ENCODE data around the gene ATAD2B. TPM values are rescaled to one million over a fixed set of nuclear protein-coding genes. Genes with fewer than 3 reads are reported as not detected.
A peak's percentile ranks its signal among the peaks of the same experiment; 100 is the strongest.

Gene ATAD2B
- total RNA-seq, 1 donor from 2014 or later, result 5.2 TPM

DNA sequence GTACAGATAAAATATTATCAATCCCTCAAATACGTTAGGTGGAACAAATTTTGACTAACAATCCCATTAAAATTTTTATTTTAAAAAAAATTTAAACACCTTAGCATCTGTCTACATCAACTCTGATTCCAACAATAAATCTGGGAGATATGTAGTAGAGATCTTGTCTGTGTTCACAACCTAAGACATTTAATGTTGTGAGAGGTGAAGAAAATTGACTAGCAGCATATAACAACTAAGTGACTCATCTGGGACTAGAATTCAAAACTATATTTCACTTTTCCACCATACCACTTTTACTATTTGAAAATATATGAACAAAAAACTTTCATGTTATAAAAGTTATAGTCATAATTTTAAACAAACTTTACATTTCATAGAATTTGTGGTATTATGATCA lies 97.9 kb downstream of the ATAD2B start:
- no peak for DNase-seq (ENCODE audit: low read depth)
- TF ChIP-seq, protein P1, sequence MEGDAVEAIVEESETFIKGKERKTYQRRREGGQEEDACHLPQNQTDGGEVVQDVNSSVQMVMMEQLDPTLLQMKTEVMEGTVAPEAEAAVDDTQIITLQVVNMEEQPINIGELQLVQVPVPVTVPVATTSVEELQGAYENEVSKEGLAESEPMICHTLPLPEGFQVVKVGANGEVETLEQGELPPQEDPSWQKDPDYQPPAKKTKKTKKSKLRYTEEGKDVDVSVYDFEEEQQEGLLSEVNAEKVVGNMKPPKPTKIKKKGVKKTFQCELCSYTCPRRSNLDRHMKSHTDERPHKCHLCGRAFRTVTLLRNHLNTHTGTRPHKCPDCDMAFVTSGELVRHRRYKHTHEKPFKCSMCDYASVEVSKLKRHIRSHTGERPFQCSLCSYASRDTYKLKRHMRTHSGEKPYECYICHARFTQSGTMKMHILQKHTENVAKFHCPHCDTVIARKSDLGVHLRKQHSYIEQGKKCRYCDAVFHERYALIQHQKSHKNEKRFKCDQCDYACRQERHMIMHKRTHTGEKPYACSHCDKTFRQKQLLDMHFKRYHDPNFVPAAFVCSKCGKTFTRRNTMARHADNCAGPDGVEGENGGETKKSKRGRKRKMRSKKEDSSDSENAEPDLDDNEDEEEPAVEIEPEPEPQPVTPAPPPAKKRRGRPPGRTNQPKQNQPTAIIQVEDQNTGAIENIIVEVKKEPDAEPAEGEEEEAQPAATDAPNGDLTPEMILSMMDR (conservative IDR thresholded peaks at IDR 0.05; ENCODE audit: low read depth, low read length), result no peak
- H3K4me3 ChIP-seq (ENCODE audit: low read depth, low read length), result no peak overlapping the region

DNA sequence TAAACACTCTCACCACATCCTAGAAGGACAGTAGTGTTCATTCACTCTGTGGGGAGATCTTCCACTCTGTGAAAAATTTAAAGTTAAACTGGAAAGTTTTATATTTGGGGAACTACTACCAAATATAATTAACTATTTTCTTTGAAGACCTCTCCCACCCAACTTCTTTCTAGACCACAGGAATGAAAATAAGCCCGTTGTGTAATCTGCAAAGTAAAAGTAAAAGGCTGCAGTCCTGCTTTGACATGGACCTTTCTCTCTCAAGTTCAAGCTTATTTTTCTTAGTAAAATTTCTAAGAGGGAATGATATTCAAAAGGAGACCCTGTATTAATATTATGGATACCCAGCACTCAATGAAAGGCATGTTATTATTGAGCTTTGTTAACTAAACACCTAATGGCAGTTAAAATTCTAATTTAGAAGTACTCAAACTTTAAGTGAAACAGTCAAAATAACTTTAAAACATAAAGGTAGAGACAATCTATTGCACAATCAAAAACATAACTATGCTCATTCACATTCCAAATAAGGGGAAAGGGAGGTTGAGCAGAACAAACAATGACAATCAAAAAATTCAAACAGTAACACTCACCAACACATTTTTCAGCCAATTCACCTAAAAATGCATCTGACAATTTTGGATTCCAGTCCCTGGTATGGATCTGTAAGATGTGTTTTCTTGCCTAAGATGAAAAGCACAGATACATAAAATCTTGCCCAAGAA lies 98.5 kb downstream of the ATAD2B start:
- TF ChIP-seq, protein P1 (conservative IDR thresholded peaks at IDR 0.05; ENCODE audit: low read depth, low read length), result no peak
- no peak for DNase-seq (ENCODE audit: low read depth)
- H3K4me3 ChIP-seq (ENCODE audit: low read depth, low read length), result no peak overlapping the region

- no peak overlapping the region for H3K4me3 ChIP-seq (ENCODE audit: low read depth, low read length)
- DNase-seq (ENCODE audit: low read depth), result no peak
- TF ChIP-seq, protein P1 (conservative IDR thresholded peaks at IDR 0.05; ENCODE audit: low read depth, low read length), result no peak
These were observed 99.6 kb downstream of the ATAD2B start for GRCh38 chr2:23827287-23827686.

GRCh38 chr2:23826771-23827170 lies 100.2 kb downstream of the ATAD2B start:
- TF ChIP-seq, protein P1 (conservative IDR thresholded peaks at IDR 0.05; ENCODE audit: low read depth, low read length), result no peak
- no peak overlapping the region for H3K4me3 ChIP-seq (ENCODE audit: low read depth, low read length)

GRCh38 chr2:23826040-23826439 lies 100.9 kb downstream of the ATAD2B start:
- H3K4me3 ChIP-seq (ENCODE audit: low read depth, low read length), result no peak overlapping the region
- TF ChIP-seq, protein P1 (conservative IDR thresholded peaks at IDR 0.05; ENCODE audit: low read depth, low read length), result no peak
- no peak for DNase-seq (ENCODE audit: low read depth)

More at GRCh38 chr2:23826771-23827170, 100.2 kb downstream of the ATAD2B start:
- no peak for DNase-seq (ENCODE audit: low read depth)

GRCh38 chr2:23824777-23825212 lies 102.1 kb downstream of the ATAD2B start:
- TF ChIP-seq, protein P1 (conservative IDR thresholded peaks at IDR 0.05; ENCODE audit: low read depth, low read length), result peak; percentile 72
- H3K4me3 ChIP-seq (ENCODE audit: low read depth, low read length), result no peak overlapping the region
- DNase-seq (ENCODE audit: low read depth), result no peak

DNA sequence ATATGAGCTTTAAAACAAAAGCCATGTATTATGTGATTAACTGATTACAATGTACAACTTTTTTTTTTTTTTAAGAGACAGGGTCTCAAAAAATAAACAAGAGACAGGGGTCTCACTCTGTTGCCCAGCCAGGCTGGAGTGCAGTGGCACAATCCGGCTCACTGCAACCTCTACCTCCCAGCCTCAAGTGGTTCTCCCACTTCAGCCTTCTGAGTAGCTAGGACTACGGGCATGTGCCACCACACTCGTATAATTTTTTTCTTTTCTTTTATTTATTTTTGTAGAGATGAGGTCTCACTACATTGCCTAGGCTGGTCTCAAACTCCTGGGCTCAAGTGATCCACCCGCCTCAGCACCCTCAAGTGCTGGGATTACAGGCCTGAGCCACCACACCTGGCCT lies 103.1 kb downstream of the ATAD2B start:
- H3K4me3 ChIP-seq (ENCODE audit: low read depth, low read length), result no peak overlapping the region
- TF ChIP-seq, protein P1 (conservative IDR thresholded peaks at IDR 0.05; ENCODE audit: low read depth, low read length), result no peak
- no peak for DNase-seq (ENCODE audit: low read depth)
